ENCODE measurements around the gene TECPR1.

GRCh38 chr7:98166668-98166970, 85.4 kb downstream of the TECPR1 start:
- TF ChIP-seq CTCF (conservative IDR thresholded peaks at IDR 0.05; ENCODE audit: low read length): no peak
- no peak for TF ChIP-seq EZH2phosphoT487 (IDR thresholded peaks at IDR 0.05; ENCODE audit: borderline replicate concordance, low read depth, low read length)
